Sigmoid colon (tissue), 7 donors: ENCODE results near the gene FOXP1. TPM values are rescaled to one million over a fixed set of nuclear protein-coding genes. Genes with fewer than 3 reads are reported as not detected.
"Not testable (repeated sequence)": the region's sequence is repeated elsewhere in the genome, so short reads cannot be mapped to it uniquely, and the experiment has no call there.

Source experiments
- DNase-seq: peaks from one replicate; pipeline ENCODE4 v3.0.0-alpha.2; 2019
- H3K27ac ChIP-seq, 4 donors: fragments of 200-600 bp; sonication (generic); one replicate each; pipeline ENCODE4 v1.5.1; 2016 to 2019; ENCODE audit warnings: mild to moderate bottlenecking in 1 of 4
- H3K27me3 ChIP-seq, 3 donors: fragments of 200-600 bp; sonication (generic); one replicate each; pipeline ENCODE4 v1.5.1; 2019; ENCODE audit warnings: mild to moderate bottlenecking in 1 of 3
- H3K36me3 ChIP-seq, 4 donors: fragments of 200-600 bp; sonication (generic); one replicate each; pipeline ENCODE4 v1.5.1; 2016 to 2019
- H3K4me1 ChIP-seq, 4 donors: fragments of 200-600 bp; sonication (generic); one replicate each; pipeline ENCODE4 v1.5.1; 2017 to 2019
- H3K4me3 ChIP-seq, 4 donors: fragments of 200-600 bp; sonication (generic); one replicate each; pipeline ENCODE4 v1.5.1; 2017 to 2019; ENCODE audit warnings: mild to moderate bottlenecking in 2 of 4, moderate library complexity in 1 of 4
- H3K9me3 ChIP-seq, 4 donors: fragments of 200-600 bp in 3 of 4; sonication (generic) in 3 of 4; one replicate each; pipeline versions ENCODE4 v1.5.1 to v1.6.1; 2013 to 2019
- CTCF ChIP-seq, 4 experiments: fragments of 450-650 bp in 3 of 4; fragments of 200-600 bp in 1 of 4; IDR thresholded peaks; one replicate each; pipeline ENCODE4 v1.5.1; 2016 to 2019; ENCODE audit warnings: antibody characterized with exemption in 4 of 4, mild to moderate bottlenecking in 3 of 4, moderate library complexity in 2 of 4
- EP300 ChIP-seq, 4 donors: sonication (generic); formaldehyde crosslinking; IDR thresholded peaks; one replicate each; pipeline ENCODE4 v1.6.1; 2017; ENCODE audit warnings: antibody characterized with exemption in 4 of 4
- POLR2A ChIP-seq, 2 donors: fragments of 450-650 bp; IDR thresholded peaks; one replicate each; pipeline ENCODE4 v1.6.1; 2016; ENCODE audit warnings: antibody characterized with exemption in 2 of 2, mild to moderate bottlenecking in 2 of 2, moderate library complexity in 2 of 2
- POLR2AphosphoS5 ChIP-seq, 4 donors: sonication (generic); formaldehyde crosslinking; IDR thresholded peaks; one replicate each; pipeline ENCODE4 v1.6.1; 2017; ENCODE audit warnings: antibody characterized with exemption in 4 of 4
- WGBS, 2 donors: extraction: QIAGEN DNeasy Blood & Tissue Kit; methylation state at CpG; one replicate each; pipeline ENCODE4 v1.1.7; 2013; 5-methylcytosine and 5-hydroxymethylcytosine counted together
- intact Hi-C: fragments of 100-400 bp; cut with DNase I; formaldehyde crosslinking; loops from one replicate; pipeline ENCODE4 v1.15.1; 2023
- polyA plus RNA-seq, 3 donors: library from polyadenylated mRNA; stranded (reverse); fragments of 200-250 nt; gene quantifications; one replicate each; pipeline ENCODE4 v1.2.3, GENCODE V29; 2013
- total RNA-seq, 4 donors: library from RNA; depleted of rRNA; stranded (reverse); fragments of >200 nt; gene quantifications; one replicate each; pipeline ENCODE4 v1.1.0, GENCODE V29; 2016
- donor health status: healthy with polysubstance abuse.
- donor health status: Bipolar disorder and iron deficiency.
- donor health status: healthy.

FOXP1 gene
- total and polyA plus RNA-seq, 7 donors, result 13.8 to 232 (median 139) TPM

GRCh38 chr3:71022551-71023335, 560.8 kb downstream of the FOXP1 start:
- TF ChIP-seq POLR2AphosphoS5 (IDR thresholded peaks at IDR 0.05) (no peak), CTCF (IDR thresholded peaks at IDR 0.05) (no peak), EP300 (IDR thresholded peaks at IDR 0.05) (no peak), POLR2A (IDR thresholded peaks at IDR 0.05) (no peak)
- intact Hi-C loops, result no loop called here
- peaks cover 0 to 2% (median 0%) of the 10 kb centered on the region in 4 donors for H3K36me3 ChIP-seq
- H3K4me3 ChIP-seq, result no peak overlapping the region
- H3K9me3 ChIP-seq, result no peaks in the 10 kb centered on the region
- peak overlapping the region in 3 of 4 donors; percentile 32 to 59 (median 43) for H3K27ac ChIP-seq
- WGBS, 2 donors, result 90 to 92% methylated on average over 5 of the region's 5 CpGs
- no peaks in the 10 kb centered on the region for H3K27me3 ChIP-seq
- peaks cover 0 to 70% (median 53%) of the 10 kb centered on the region in 4 donors for H3K4me1 ChIP-seq
- no peak for DNase-seq

- Histone ChIP-seq H3K9me3 (no peaks in the 10 kb centered on the region), H3K27me3 (no peaks in the 10 kb centered on the region), H3K27ac (peak overlapping the region in 3 of 4 donors; percentile 51 to 66 (median 61)), H3K4me3 (no peak overlapping the region), H3K4me1 (peaks cover 0 to 66% (median 41%) of the 10 kb centered on the region in 4 donors), H3K36me3 (peaks cover 0 to 15% (median 12%) of the 10 kb centered on the region in 4 donors)
- 83 to 88% methylated on average over 4 of the region's 4 CpGs for WGBS, 2 donors
- intact Hi-C loops, result no loop called here
- TF ChIP-seq CTCF (IDR thresholded peaks at IDR 0.05) (no peak), EP300 (IDR thresholded peaks at IDR 0.05) (no peak), POLR2AphosphoS5 (IDR thresholded peaks at IDR 0.05) (no peak), POLR2A (IDR thresholded peaks at IDR 0.05) (no peak)
- DNase-seq, result no peak
These were observed 564.7 kb downstream of the FOXP1 start for GRCh38 chr3:71018799-71019198.

- 62 to 76% methylated on average over 10 of the region's 10 CpGs for WGBS, 2 donors
These were observed 567.2 kb downstream of the FOXP1 start for GRCh38 chr3:71016178-71016845.

GRCh38 chr3:71014616-71015015, 568.9 kb downstream of the FOXP1 start:
- Histone ChIP-seq H3K36me3 (peaks cover 0 to 24% (median 12%) of the 10 kb centered on the region in 4 donors), H3K4me1 (peaks cover 0 to 72% (median 40%) of the 10 kb centered on the region in 4 donors)
- WGBS, 2 donors, result 97 to 98% methylated on average over 6 of the region's 6 CpGs
- DNase-seq, H3K4me3 ChIP-seq, H3K9me3 ChIP-seq, H3K27me3 ChIP-seq, intact Hi-C loops, H3K27ac ChIP-seq: not testable (repeated sequence)

More at GRCh38 chr3:71016178-71016845, 567.2 kb downstream of the FOXP1 start:
- intact Hi-C loops, result no loop called here
- Histone ChIP-seq H3K27ac (peak overlapping the region; percentile 5 to 66 (median 56)), H3K4me3 (no peak overlapping the region), H3K27me3 (no peaks in the 10 kb centered on the region), H3K4me1 (peaks cover 0 to 72% (median 43%) of the 10 kb centered on the region in 4 donors), H3K9me3 (no peaks in the 10 kb centered on the region), H3K36me3 (peaks cover 0 to 24% (median 12%) of the 10 kb centered on the region in 4 donors)
- DNase-seq, result no peak
- no peak for TF ChIP-seq POLR2A (IDR thresholded peaks at IDR 0.05)
- TF ChIP-seq CTCF (IDR thresholded peaks at IDR 0.05), result no peak
- no peak for TF ChIP-seq POLR2AphosphoS5 (IDR thresholded peaks at IDR 0.05)
- TF ChIP-seq EP300 (IDR thresholded peaks at IDR 0.05), result no peak

- no peak for DNase-seq
- peak overlapping the region in 1 of 4 donors; percentile 72 for H3K27ac ChIP-seq
- H3K27me3 ChIP-seq, result no peaks in the 10 kb centered on the region
- H3K9me3 ChIP-seq, result no peaks in the 10 kb centered on the region
- no peak overlapping the region for H3K4me3 ChIP-seq
- WGBS, 2 donors, result 89 to 94% methylated on average over 1 of the region's 1 CpG
- H3K4me1 ChIP-seq, result peaks cover 0 to 73% (median 43%) of the 10 kb centered on the region in 4 donors
- TF ChIP-seq POLR2A (IDR thresholded peaks at IDR 0.05), result no peak
- TF ChIP-seq POLR2AphosphoS5 (IDR thresholded peaks at IDR 0.05), result no peak
- TF ChIP-seq CTCF (IDR thresholded peaks at IDR 0.05), result no peak
- TF ChIP-seq EP300 (IDR thresholded peaks at IDR 0.05), result no peak
- peaks cover 0 to 24% (median 12%) of the 10 kb centered on the region in 4 donors for H3K36me3 ChIP-seq
- intact Hi-C loops, result no loop called here
These were observed 570.6 kb downstream of the FOXP1 start for GRCh38 chr3:71012971-71013370.
